ENCODE results near the gene COL17A1. TPM values are rescaled to one million over a fixed set of nuclear protein-coding genes. Genes with fewer than 3 reads are reported as not detected.
A peak's percentile ranks its signal among the peaks of the same experiment; 100 is the strongest.

Gene COL17A1
- total RNA-seq, 1 experiment from 2014 or later: 1.2 TPM

DNA sequence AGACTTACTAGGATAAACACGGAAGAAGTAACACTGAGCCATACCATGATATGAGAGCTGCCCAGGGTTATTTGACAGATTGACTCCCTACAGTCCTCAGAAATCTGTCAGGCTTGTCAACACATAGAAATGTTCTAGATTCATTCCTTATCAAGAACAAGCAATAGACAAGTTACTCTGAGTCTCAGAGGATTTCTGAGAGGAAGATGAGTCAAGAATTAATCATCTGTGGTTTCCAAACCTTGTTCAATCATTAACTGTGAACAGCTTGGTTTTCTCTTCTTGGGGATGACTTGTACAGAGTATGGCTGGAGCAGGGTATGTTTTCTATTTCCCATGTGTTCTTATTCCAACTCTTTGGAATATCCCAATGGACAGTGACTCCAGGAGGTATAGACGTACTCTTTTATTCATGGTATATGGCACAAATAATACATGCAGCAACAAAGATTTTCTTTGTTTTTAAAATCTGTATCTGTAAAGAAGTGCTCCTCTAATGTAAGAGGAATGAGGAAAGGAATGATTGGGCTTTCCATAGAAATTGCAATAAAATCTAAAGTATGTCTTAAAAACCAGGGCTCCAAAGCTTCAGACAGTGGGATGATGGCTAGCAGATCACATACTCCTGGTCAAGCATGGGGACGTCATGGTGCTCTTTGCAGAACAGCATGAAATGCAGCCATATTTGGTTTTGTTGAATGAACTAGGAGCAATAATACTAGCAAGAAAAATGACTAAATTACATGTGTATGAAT is 24.4 kb upstream of the COL17A1 start:
- DNase-seq: peak; percentile 88
- no peaks in the 10 kb centered on the region for H3K36me3 ChIP-seq (ENCODE audit: low read depth, low read length)
- H3K4me1 ChIP-seq (ENCODE audit: insufficient read depth, low read length): peaks cover 20% of the 10 kb centered on the region
- TF ChIP-seq, protein P1, sequence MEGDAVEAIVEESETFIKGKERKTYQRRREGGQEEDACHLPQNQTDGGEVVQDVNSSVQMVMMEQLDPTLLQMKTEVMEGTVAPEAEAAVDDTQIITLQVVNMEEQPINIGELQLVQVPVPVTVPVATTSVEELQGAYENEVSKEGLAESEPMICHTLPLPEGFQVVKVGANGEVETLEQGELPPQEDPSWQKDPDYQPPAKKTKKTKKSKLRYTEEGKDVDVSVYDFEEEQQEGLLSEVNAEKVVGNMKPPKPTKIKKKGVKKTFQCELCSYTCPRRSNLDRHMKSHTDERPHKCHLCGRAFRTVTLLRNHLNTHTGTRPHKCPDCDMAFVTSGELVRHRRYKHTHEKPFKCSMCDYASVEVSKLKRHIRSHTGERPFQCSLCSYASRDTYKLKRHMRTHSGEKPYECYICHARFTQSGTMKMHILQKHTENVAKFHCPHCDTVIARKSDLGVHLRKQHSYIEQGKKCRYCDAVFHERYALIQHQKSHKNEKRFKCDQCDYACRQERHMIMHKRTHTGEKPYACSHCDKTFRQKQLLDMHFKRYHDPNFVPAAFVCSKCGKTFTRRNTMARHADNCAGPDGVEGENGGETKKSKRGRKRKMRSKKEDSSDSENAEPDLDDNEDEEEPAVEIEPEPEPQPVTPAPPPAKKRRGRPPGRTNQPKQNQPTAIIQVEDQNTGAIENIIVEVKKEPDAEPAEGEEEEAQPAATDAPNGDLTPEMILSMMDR (conservative IDR thresholded peaks at IDR 0.05; ENCODE audit: low read depth, low read length): no peak
- TF ChIP-seq EZH2phosphoT487 (IDR thresholded peaks at IDR 0.05; ENCODE audit: borderline replicate concordance, low read length) (no peak), EZH2 (IDR thresholded peaks at IDR 0.05; ENCODE audit: low read length, unreplicated experiment) (no peak)
- H2AFZ ChIP-seq (ENCODE audit: low read length): no peak overlapping the region
- ChIA-PET POLR2A (ENCODE audit: unreplicated experiment) (interaction anchor here (0.6 kb wide), 1 partner anchor 11 kb away, joined by 5 read pairs; no protein-coding TSS in a partner anchor), CTCF (no interaction called here)
- H4K20me1 ChIP-seq (ENCODE audit: low read length): no peaks in the 10 kb centered on the region
- H3K27me3 ChIP-seq (ENCODE audit: low read length): no peaks in the 10 kb centered on the region
- H3K79me2 ChIP-seq (ENCODE audit: low read length): no peaks in the 10 kb centered on the region
- BruUV-seq (replicated peaks): no TSS peak
- H3K4me2 ChIP-seq (ENCODE audit: low read length): peak overlapping the region; percentile 51
- H3K9ac ChIP-seq (ENCODE audit: low read length): peak overlapping the region; percentile 5; the same call in 1 of the 2 replicates
- peak; percentile 98 for ATAC-seq
- no peak overlapping the region for H3K4me3 ChIP-seq (ENCODE audit: low read length)
- H3F3A ChIP-seq (ENCODE audit: low read length, unreplicated experiment): peaks cover 12% of the 10 kb centered on the region
- intact Hi-C loops (cut with micrococcal nuclease): loop anchor here (1.0 kb wide), 1 partner anchor 10 kb away; no protein-coding TSS in a partner anchor
- no peaks in the 10 kb centered on the region for H3K9me2 ChIP-seq (replicated peaks; ENCODE audit: low read length)
- H3K9me3 ChIP-seq (ENCODE audit: low read length): no peaks in the 10 kb centered on the region
- H3K27ac ChIP-seq (ENCODE audit: low read length): peak overlapping the region; percentile 83

DNA sequence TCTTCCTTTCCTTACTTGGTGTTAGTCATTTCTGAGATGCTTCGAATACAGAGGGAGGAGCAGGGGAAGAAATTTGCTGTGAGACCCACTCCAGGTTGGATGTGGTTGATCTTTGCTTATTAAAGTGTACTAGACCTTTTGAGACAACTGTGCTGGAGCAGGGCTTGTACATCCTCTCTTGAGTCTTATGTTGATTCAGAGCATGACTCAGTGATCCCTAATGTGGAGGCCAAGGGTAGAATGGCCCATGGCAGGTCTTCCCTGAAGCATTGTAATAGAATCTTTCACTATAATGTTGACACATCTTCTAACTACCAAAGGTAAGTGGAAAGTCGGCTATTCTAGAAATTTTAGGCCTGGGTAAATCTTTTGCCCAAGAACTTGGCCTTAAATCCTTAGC is 19.2 kb upstream of the COL17A1 start:
- no peaks in the 10 kb centered on the region for H4K20me1 ChIP-seq (ENCODE audit: low read length)
- H3K4me2 ChIP-seq (ENCODE audit: low read length): peak overlapping the region; percentile 28; the same call in 1 of the 2 replicates
- H3K9ac ChIP-seq (ENCODE audit: low read length): no peak overlapping the region
- no peaks in the 10 kb centered on the region for H3K27me3 ChIP-seq (ENCODE audit: low read length)
- intact Hi-C loops (cut with micrococcal nuclease): no loop called here
- TF ChIP-seq EZH2 (IDR thresholded peaks at IDR 0.05; ENCODE audit: low read length, unreplicated experiment) (no peak), EZH2phosphoT487 (IDR thresholded peaks at IDR 0.05; ENCODE audit: borderline replicate concordance, low read length) (no peak)
- TF ChIP-seq, protein P1 (conservative IDR thresholded peaks at IDR 0.05; ENCODE audit: low read depth, low read length): no peak
- POLR2A ChIA-PET (ENCODE audit: unreplicated experiment): no interaction called here
- ATAC-seq (peak; percentile 83), DNase-seq (peak; percentile 81)
- no peaks in the 10 kb centered on the region for H3K79me2 ChIP-seq (ENCODE audit: low read length)
- no peak overlapping the region for H3K4me3 ChIP-seq (ENCODE audit: low read length)
- no peaks in the 10 kb centered on the region for H3K9me2 ChIP-seq (replicated peaks; ENCODE audit: low read length)
- no peaks in the 10 kb centered on the region for H3K36me3 ChIP-seq (ENCODE audit: low read depth, low read length)
- BruUV-seq (replicated peaks): no TSS peak
- CTCF ChIA-PET: no interaction called here
- H3K4me1 ChIP-seq (ENCODE audit: insufficient read depth, low read length): peaks cover 23% of the 10 kb centered on the region
- peak overlapping the region; percentile 27; the same call in 1 of the 2 replicates for H3K27ac ChIP-seq (ENCODE audit: low read length)
- H2AFZ ChIP-seq (ENCODE audit: low read length): no peak overlapping the region
- H3F3A ChIP-seq (ENCODE audit: low read length, unreplicated experiment): peaks cover 8% of the 10 kb centered on the region
- no peaks in the 10 kb centered on the region for H3K9me3 ChIP-seq (ENCODE audit: low read length)

DNA sequence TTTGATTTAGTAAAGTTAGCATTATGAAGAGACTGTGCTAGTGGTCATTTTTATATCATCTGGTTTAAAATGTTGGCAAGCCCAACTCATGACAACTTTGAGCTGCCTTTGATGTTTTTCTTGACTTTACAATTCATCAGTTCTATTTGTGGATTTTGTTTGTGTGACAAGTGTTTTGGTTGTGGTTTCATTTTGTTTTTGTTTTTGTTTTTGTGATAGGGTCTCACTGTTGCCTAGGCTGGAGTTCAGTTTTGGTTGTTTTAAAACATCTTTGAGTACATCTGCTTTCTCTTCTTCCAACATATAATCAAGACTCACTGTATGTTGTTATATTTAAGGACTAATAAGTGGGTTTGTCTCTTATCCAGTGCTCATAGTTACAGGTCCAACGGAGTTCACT is 18.7 kb upstream of the COL17A1 start:
- H3K27ac ChIP-seq (ENCODE audit: low read length): peak overlapping the region; percentile 26; the same call in 1 of the 2 replicates
- peaks cover 4% of the 10 kb centered on the region for H3F3A ChIP-seq (ENCODE audit: low read length, unreplicated experiment)
- H3K9me2 ChIP-seq (replicated peaks; ENCODE audit: low read length): no peaks in the 10 kb centered on the region
- BruUV-seq (replicated peaks): no TSS peak
- H2AFZ ChIP-seq (ENCODE audit: low read length): no peak overlapping the region
- POLR2A ChIA-PET (ENCODE audit: unreplicated experiment): no interaction called here
- H3K4me3 ChIP-seq (ENCODE audit: low read length): no peak overlapping the region
- H3K4me2 ChIP-seq (ENCODE audit: low read length): no peak overlapping the region
- no peaks in the 10 kb centered on the region for H3K27me3 ChIP-seq (ENCODE audit: low read length)
- no peaks in the 10 kb centered on the region for H3K79me2 ChIP-seq (ENCODE audit: low read length)
- ATAC-seq: no peak
- no peaks in the 10 kb centered on the region for H3K9me3 ChIP-seq (ENCODE audit: low read length)
- CTCF ChIA-PET: no interaction called here
- no peak for DNase-seq
- peaks cover 23% of the 10 kb centered on the region for H3K4me1 ChIP-seq (ENCODE audit: insufficient read depth, low read length)
- H4K20me1 ChIP-seq (ENCODE audit: low read length): no peaks in the 10 kb centered on the region
- no peaks in the 10 kb centered on the region for H3K36me3 ChIP-seq (ENCODE audit: low read depth, low read length)
- intact Hi-C loops (cut with micrococcal nuclease): no loop called here
- TF ChIP-seq EZH2 (IDR thresholded peaks at IDR 0.05; ENCODE audit: low read length, unreplicated experiment) (no peak), EZH2phosphoT487 (IDR thresholded peaks at IDR 0.05; ENCODE audit: borderline replicate concordance, low read length) (no peak)
- TF ChIP-seq, protein P1 (conservative IDR thresholded peaks at IDR 0.05; ENCODE audit: low read depth, low read length): no peak
- no peak overlapping the region for H3K9ac ChIP-seq (ENCODE audit: low read length)
